Middle frontal gyrus (tissue), 1 donor: ENCODE data around the gene SNRPA1.

Source experiments
- DNase-seq: peaks from one replicate; pipeline ENCODE4 v3.0.0-alpha.2; 2015; ENCODE audit warnings: low spot score; ENCODE audit errors: extremely low spot score

The SNRPA1 gene

DNA sequence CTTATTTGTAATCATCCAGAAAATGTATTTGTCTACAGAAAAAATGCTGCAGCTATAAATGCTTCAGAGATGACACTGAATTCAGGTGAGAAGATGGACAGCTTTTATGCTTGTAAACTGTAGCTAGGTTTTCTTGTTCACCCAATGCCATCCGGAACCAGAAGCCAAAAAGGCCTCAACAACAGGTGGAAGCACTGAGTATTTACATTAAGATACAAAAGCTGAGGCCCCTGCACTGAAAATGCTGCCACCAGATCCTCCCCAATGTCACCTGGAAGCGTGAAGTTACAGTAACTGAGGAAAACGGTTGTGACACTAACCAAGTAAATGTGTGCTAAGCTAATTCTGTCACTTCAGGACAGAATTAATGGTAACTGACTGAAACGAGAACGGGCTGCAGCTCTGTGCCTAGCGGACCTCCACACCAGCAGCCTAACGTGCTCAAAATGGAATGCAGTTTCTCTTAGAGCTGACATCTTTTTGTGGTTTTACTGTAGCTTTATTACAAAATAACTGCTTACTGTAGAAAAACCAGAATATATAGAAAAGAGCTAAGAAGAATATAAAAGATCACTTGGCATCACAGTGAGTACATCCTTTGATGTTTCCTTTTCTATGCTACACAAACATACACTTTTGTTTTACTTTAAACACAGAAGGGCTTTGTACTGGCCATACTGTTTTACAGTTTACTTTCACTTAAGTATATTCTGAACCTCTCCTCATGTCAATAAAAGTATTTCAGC is 50.8 kb downstream of the SNRPA1 start:
- DNase-seq: no peak

GRCh38 chr15:101243420-101243819 is 51.6 kb downstream of the SNRPA1 start:
- no peak for DNase-seq

- DNase-seq: no peak
Observed at GRCh38 chr15:101242999-101243336, 52.1 kb downstream of the SNRPA1 start.

DNA sequence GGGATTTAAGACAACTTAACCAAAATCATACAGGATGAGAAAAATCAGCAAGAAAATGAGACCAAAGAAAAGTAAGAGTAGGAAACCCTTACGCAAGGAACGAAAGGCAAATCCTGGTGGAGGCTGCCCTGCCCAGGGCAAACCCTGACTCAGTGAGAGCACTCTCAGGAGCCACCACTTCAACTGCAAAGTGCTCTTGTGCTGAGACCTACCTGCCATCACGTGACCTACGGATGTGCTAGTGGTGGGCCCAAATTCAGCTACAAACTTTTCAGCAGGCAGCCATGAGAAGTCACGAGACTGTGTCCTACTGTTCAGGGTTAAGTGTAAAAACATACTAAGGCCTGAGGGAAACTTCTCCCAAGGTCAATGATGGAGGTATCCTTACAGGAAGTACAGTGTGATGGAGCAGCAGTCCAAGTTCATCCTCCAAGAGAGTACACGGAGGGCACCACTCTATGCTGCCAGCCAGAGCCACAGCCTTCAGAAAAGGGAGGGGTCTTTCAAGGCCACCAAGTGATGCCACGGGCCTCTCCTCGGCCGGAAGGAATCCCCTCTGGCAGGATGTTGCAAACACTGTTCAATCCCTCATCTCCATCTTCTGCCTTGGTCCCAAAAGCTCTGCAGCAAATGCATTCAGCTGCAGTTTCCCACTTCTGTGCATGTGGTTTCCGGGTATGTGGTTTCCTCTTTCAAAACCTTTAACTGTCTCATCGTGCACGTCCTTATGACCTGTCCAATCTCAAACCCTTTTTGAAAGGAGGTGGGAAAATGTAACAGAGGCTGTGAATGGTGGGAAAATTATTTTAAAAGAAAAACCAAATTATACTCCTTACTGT is 52.7 kb downstream of the SNRPA1 start:
- no peak for DNase-seq

GRCh38 chr15:101240358-101240757 is 54.7 kb downstream of the SNRPA1 start:
- DNase-seq: no peak

- no peak for DNase-seq
Observed at GRCh38 chr15:101239724-101240136, 55.3 kb downstream of the SNRPA1 start.

DNA sequence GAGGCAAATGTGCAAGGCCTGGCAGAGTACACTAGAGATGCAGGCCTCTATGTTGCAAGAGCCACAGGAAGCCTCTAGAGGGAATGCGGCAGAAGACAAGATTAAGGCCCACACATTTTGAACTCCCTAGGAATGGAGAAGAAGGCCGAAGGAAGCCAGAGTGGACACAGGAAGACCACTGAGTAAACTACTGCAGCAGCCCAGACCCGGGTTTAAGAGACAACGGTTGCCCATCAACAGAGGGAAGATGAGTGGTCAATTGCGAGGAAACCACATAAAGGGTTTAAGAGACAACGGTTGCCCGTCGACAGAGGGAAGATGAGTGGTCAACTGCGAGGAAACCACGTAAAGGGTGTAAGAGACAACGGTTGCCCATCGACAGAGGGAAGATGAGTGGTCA is 57.8 kb downstream of the SNRPA1 start:
- no peak for DNase-seq

- no peak for DNase-seq
Observed at GRCh38 chr15:101233651-101234280, 61.3 kb downstream of the SNRPA1 start.

- DNase-seq: no peak
Observed at GRCh38 chr15:101232677-101233076, 62.4 kb downstream of the SNRPA1 start.
